ENCODE data around the gene CSF1R.

The CSF1R gene

GRCh38 chr5:150075806-150076205 lies 10.5 kb downstream of the CSF1R start:
- DNase-seq (ENCODE audit: extremely low read depth, low read depth): no peak
- TF ChIP-seq, protein P1, sequence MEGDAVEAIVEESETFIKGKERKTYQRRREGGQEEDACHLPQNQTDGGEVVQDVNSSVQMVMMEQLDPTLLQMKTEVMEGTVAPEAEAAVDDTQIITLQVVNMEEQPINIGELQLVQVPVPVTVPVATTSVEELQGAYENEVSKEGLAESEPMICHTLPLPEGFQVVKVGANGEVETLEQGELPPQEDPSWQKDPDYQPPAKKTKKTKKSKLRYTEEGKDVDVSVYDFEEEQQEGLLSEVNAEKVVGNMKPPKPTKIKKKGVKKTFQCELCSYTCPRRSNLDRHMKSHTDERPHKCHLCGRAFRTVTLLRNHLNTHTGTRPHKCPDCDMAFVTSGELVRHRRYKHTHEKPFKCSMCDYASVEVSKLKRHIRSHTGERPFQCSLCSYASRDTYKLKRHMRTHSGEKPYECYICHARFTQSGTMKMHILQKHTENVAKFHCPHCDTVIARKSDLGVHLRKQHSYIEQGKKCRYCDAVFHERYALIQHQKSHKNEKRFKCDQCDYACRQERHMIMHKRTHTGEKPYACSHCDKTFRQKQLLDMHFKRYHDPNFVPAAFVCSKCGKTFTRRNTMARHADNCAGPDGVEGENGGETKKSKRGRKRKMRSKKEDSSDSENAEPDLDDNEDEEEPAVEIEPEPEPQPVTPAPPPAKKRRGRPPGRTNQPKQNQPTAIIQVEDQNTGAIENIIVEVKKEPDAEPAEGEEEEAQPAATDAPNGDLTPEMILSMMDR (IDR thresholded peaks at IDR 0.05; ENCODE audit: low read depth, low read length): no peak; the same call in 1 of the 2 replicates

- TF ChIP-seq, protein P1 (IDR thresholded peaks at IDR 0.05; ENCODE audit: low read depth, low read length): no peak
- DNase-seq (ENCODE audit: extremely low read depth, low read depth): no peak
Measured at GRCh38 chr5:150075233-150075632, 11.1 kb downstream of the CSF1R start.

GRCh38 chr5:150073677-150074076 lies 12.7 kb downstream of the CSF1R start:
- TF ChIP-seq, protein P1 (IDR thresholded peaks at IDR 0.05; ENCODE audit: low read depth, low read length): no peak
- no peak for DNase-seq (ENCODE audit: extremely low read depth, low read depth)

- TF ChIP-seq, protein P1 (IDR thresholded peaks at IDR 0.05; ENCODE audit: low read depth, low read length): no peak
- no peak for DNase-seq (ENCODE audit: extremely low read depth, low read depth)
Measured at GRCh38 chr5:150073086-150073625, 13.2 kb downstream of the CSF1R start.

- TF ChIP-seq, protein P1 (IDR thresholded peaks at IDR 0.05; ENCODE audit: low read depth, low read length): no peak
- DNase-seq (ENCODE audit: extremely low read depth, low read depth): no peak
Measured at GRCh38 chr5:150070821-150071220, 15.5 kb downstream of the CSF1R start.

GRCh38 chr5:150069672-150070627 lies 16.4 kb downstream of the CSF1R start:
- TF ChIP-seq, protein P1 (IDR thresholded peaks at IDR 0.05; ENCODE audit: low read depth, low read length): no peak
- DNase-seq (ENCODE audit: extremely low read depth, low read depth): no peak
